GM21423 (cell line): ENCODE measurements around the gene TCL1B.

Experiments
- ATAC-seq: cut with Tn5 transposase; IDR thresholded peaks from one replicate; pipeline ENCODE4 v1.9.1; 2021; ENCODE audit warnings: mild to moderate bottlenecking, moderate library complexity; ENCODE audit not compliant: unreplicated experiment

Gene TCL1B

DNA sequence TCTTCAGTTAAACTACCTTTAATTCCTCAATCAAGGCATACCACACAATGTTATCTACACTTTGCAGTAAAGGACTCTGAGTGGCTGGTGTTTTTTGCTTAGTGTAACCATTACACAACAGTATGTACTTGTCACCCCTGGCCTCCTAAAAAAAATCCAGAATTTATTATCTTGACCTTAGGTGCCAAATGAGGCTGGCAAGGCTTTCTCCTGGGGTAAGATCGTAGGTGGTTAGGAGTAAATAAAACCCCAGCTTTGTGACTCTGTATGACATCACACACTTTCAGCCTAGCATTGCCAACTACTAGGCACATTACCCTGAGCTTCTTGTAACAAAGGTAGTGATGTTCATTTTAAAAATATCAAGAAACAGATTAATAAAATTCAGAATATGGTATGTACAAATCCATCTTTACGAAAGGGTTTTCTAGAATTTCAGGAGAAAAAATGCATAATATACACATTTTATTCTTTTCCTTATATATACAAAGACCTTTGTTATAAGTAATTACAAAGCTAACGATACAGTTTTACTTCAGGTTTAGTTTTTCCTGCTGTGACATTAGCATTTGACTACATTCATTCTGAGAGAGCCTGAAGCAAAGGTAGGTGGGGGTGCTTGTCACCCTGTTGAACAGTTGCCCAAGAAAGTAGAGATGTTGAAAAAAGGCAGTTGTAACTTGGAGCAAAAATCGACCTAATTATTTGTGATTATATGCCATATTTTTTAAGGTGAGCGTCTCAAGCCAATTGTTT, 14.2 kb downstream of the TCL1B start:
- no peak for ATAC-seq

GRCh38 chr14:95701846-95702221, 15.6 kb downstream of the TCL1B start:
- ATAC-seq = no peak

DNA sequence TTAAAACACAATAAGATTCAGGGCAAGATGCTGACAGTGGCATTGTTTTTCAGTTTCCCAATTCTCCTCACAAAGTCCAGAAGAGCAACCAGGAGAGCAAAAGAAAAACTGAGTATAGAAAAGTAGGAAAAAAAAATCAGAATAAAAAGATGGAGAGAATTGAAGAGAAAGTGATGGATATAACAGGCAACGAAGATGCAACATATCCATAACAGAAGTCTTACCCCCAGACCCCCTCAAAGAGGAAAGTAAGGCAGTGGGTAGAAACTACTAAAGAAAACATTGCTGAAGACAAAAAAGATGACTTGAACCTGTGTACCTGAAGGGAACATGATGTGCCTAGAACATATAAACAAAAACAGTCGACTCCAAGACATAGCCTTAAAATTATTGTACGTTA, 17.1 kb downstream of the TCL1B start:
- ATAC-seq = no peak

DNA sequence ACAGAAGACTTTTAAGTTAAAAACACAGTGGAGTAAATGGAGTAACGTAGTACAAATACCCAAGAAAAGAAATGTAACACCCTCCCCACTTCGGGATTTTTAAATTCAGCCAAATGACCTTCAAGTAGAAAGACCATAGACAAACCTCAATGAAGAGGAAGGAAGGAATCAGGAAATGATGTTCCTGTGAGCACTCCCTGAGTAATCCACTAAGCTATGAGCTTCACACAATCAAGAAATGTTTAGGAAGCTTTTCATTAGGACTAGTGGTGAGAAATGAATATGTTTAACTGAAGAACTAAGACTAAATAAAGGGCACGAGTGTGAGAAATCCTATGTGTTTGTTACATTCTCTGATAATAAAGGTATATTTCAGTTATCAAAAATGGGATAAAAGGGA, 17.6 kb downstream of the TCL1B start:
- ATAC-seq = no peak

DNA sequence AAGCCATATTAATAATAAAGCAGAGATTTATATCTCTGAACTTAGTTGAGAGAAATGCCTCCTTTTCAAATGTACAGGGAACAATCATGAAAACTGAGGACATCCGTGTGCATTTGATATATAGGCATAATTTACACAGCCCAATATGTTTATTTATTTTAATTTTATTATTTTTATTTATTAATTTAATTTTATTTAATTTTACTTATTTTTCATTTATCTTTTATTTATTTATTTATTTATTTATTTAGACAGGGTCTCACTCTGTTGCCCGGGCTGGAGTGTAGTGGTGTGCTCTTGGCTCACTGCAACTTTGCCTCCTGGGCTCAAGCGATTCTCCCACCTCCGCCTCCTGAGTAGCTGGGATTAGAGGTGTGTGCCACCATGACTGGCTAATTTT, 19.3 kb downstream of the TCL1B start:
- no peak for ATAC-seq

DNA sequence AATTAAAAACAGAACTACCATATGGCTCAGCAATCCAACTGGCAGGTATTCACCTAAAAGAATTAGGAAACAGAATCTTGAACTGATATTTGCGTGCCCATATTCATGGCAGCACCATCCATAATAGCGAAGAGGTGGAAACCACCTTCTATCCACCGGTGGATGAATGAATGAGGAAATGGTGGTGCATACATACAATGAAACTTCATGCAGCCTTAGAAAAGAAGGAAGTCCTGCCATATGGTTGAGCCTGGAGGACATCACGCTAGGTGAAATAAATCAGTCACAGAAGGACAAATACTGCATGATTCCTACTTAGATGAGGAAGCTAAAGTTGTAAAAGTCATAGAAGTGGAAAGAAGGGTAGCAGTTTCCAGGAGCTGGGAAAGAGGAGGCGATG, 21.1 kb downstream of the TCL1B start:
- ATAC-seq = no peak

- no peak for ATAC-seq
Observed at GRCh38 chr14:95710106-95710505, 23.9 kb downstream of the TCL1B start.

DNA sequence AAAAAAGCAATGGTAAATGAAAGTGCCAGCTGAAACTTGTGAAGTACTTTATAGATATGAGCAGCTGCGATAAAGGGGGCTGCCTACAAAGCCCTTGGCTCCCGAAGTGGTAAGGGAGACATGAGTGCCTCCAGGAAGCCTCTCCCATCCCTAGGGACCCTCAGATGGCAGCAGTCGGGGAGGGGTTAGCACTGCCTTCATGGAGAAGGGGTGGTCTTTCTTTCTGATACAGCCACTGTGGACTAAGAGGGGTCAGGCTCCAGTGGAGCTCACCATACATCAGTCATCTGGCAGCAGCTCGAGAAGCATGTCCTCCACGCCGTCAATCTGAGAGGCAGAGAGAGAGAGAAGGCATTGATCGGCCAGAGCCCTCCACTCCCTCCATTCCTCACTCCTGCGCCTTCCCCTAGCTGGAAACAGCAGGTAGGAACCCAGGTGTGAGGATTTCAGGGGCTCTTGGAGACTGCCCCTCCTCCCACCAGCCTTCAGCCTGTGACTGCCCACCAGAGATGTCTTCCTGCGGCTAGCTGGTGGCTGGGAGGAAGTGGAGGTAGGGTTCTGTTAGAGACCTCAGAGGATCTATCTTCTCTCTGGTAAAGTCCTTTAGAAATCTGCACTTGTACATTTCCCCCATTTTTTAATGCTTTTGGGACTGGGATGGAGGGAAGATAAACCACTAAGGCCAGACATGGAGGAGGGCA, 25.4 kb downstream of the TCL1B start:
- ATAC-seq = no peak

GRCh38 chr14:95712398-95712797, 26.2 kb downstream of the TCL1B start:
- ATAC-seq = no peak

DNA sequence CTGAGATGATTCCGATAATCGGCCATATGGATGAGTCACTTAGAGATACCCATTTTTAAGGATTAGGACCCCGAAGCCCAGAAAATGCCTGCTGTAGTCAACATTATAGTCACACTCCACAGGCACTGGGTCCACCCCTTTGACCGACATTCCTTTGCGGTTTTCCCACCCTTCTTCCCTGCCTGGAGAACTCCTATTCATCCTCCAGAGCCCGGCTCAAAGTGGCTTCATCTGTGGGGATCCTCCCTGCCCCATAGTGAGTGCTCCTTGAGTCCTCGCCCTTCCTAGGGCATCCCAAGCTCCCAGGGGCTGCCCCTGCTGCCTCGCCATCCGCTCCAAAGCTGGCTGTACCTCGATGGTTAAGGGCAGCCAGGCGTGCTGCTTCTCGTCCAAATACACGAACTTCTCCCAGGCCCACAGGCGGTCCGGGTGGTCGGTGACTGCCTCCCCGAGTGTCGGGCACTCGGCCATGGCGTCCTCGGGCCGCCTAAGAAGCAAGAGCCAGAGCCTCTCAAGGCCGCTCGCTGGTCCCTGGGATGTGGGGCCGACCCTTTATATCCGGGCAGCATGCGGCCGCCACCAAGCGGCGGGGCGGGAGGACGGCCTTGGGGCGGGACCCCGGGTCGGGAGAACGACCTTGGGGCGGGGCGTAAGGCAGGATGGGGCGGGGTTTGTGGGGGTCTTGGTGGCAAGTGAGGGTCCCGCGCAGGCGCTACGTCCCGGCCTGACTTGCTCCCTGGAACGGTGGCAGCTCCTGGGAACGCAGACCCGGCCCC, 27.6 kb downstream of the TCL1B start, which contains the start of gene TCL1A:
TCL1A (minus strand) TSS at position 530 of the 776 bp plus-strand sequence; CDS start at position 471, 59 bp downstream.
- peak; percentile 77 for ATAC-seq

- no peak for ATAC-seq
Observed at GRCh38 chr14:95722525-95723190, 36.4 kb downstream of the TCL1B start.

GRCh38 chr14:95725685-95726336, 39.6 kb downstream of the TCL1B start:
- ATAC-seq = peak; percentile 78

- no peak for ATAC-seq
Observed at GRCh38 chr14:95727056-95727700, 41.0 kb downstream of the TCL1B start.

DNA sequence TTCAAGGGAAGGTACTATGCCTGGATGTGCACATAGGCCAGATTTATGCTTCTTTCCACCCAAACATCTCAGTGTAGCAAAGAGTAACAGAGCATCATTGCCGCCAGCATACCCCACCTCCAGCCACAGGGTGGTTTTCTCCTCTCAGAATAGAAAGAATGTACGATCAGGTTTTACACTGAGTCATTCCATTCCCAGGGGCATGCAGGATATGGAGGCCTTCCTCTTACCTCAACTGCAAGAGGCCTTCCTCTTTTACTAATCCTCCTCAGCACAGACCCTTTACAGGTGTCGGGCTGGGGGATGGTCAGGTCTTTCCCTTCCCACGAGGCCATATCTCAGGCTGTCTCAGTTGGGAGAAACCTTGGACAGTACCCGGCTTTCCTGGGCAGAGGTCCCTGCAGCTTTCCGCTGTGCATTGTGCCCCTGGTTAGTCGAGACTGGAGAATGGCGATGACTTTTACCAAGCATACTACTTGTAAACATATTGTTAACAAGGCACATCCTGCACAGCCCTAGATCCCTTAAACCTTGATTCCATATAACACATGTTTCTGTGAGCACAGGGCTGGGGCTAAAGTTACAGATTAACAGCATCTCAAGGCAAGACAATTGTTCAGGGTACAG, 43.3 kb downstream of the TCL1B start:
- peak; percentile 37 for ATAC-seq

- ATAC-seq = no peak
Observed at GRCh38 chr14:95730126-95730525, 43.9 kb downstream of the TCL1B start.

GRCh38 chr14:95733212-95733611, 47.0 kb downstream of the TCL1B start:
- no peak for ATAC-seq

DNA sequence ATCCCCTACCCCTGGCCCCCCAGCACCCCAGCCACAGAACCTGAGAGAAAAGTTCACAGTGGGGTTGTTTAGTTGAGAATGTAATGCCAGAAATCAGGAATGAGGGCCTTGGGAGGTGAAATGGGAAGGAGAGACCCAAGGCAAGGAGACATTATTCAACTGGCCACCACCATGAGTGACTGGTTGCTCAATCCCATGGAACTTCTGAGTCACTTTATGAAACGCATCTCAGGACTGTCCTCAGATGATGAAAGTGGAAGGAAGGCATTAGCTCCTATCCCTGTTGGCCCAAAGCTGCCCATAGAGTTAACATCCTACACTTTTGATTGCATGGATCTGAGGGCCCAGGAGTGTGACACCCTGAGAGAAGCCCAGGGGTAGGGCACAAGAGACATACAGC, 53.1 kb downstream of the TCL1B start:
- no peak for ATAC-seq

- ATAC-seq = no peak
Observed at GRCh38 chr14:95741038-95741490, 54.8 kb downstream of the TCL1B start.

DNA sequence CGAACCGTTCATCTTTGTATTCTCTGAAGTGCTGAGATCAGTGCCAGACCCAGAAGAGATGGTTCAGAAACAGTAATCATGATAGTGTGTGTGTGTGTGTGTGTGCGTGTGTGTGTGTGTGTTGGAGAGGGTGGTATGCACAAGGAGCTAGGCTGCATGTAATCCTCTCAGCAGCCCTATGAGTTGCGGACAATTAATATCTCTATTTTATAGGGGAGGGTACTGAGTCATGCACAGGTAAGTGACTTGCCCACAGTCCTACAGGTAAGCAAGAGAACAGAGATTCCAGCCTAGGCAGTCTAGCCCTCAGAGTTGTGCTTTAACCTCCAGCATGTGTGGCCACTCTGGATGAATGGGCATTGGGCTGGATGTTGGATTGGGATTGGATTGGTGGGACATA, 55.6 kb downstream of the TCL1B start:
- ATAC-seq = no peak
